HepG2 (cell line): ENCODE results near the gene CARD9. TPM values are rescaled to one million over a fixed set of nuclear protein-coding genes. Genes with fewer than 3 reads are reported as not detected.

ENCODE experiments used
- ATAC-seq: fragments of 200-7000 bp; cut with Tn5 transposase; 3 replicates; pipeline ENCODE4 v1.9.1; 2020; ENCODE audit warnings: mild to moderate bottlenecking, moderate library complexity
- BruUV-seq: library from RNA; stranded (reverse); fragments of 400-500 nt; replicated peaks from 2 replicates; lab custom pipeline; 2021; lab: Mats Ljungman, UMichigan
- CTCF ChIA-PET: fragments of 300-600 bp; formaldehyde crosslinking; extraction: SDS; loops from one replicate; lab custom pipeline; 2021; ENCODE audit warnings: low total read pairs, inconsistent platforms, low intra/inter-chr PET ratio; lab: Yijun Ruan, JAX
- POLR2A ChIA-PET: fragments of 350-600 bp; sonication (Branson Sonifier 250); formaldehyde crosslinking; loops from one replicate; lab custom pipeline; 2020; ENCODE audit warnings: antibody characterized with exemption, inconsistent platforms; lab: Yijun Ruan, JAX
- DNase-seq: peaks from one replicate; pipeline ENCODE4 v3.0.0-alpha.2; 2015; ENCODE audit warnings: low spot score
- FAIRE-seq: peaks from 3 replicates; lab custom pipeline; 2011; peaks lifted over from hg19 to GRCh38; lab: Jason Lieb, UNC
- H2AFZ ChIP-seq: one replicate; pipeline ENCODE4 v1.6.1; 2011; ENCODE audit warnings: low read length, inconsistent platforms
- H3K27ac ChIP-seq: fragments of 300-600 bp; 3 replicates; pipeline ENCODE4 v1.8.0; 2011; ENCODE audit warnings: mixed run types, mild to moderate bottlenecking, mixed read lengths, low read length, inconsistent platforms; ENCODE audit not compliant: insufficient read depth; ENCODE audit errors: extremely low read length
- H3K27me3 ChIP-seq, 2 experiments: fragments of 200-600 bp in 1 of 2; 2 replicates in 1 of 2; 3 replicates in 1 of 2; pipeline versions ENCODE4 v1.6.0 to v1.8.0; 2011; ENCODE audit warnings: low read length in 2 of 2, mild to moderate bottlenecking in 2 of 2, moderate library complexity in 2 of 2, inconsistent platforms in 1 of 2; ENCODE audit not compliant: insufficient read depth in 2 of 2, control insufficient read depth in 1 of 2
- H3K36me3 ChIP-seq, 2 experiments: fragments of 200-600 bp in 1 of 2; replicated peaks in 1 of 2; 2 replicates in 1 of 2; 3 replicates in 1 of 2; pipeline versions ENCODE4 v1.5.1 to v1.8.0; 2011; ENCODE audit warnings: low read length in 2 of 2, inconsistent platforms in 1 of 2; ENCODE audit not compliant: insufficient read depth in 2 of 2, control insufficient read depth in 1 of 2
- H3K4me1 ChIP-seq: 2 replicates; pipeline ENCODE4 v1.5.1; 2012; ENCODE audit warnings: low read length, inconsistent platforms; ENCODE audit not compliant: insufficient read depth
- H3K4me2 ChIP-seq: 2 replicates; pipeline ENCODE4 v1.6.0; 2011; ENCODE audit warnings: low read depth, low read length, inconsistent platforms
- H3K4me3 ChIP-seq, 3 experiments: fragments of 200-600 bp in 1 of 3; sonication (generic), shearing (Covaris generic) in 1 of 3; replicated peaks in 1 of 3; 2 replicates each; pipeline ENCODE4 v1.5.1; 2011 to 2016; ENCODE audit warnings: low read length in 3 of 3, inconsistent platforms in 2 of 3, low read depth in 2 of 3, mild to moderate bottlenecking in 2 of 3, control low read depth in 1 of 3, mixed read lengths in 1 of 3; ENCODE audit not compliant: insufficient read depth in 1 of 3
- H3K79me2 ChIP-seq: one replicate; pipeline ENCODE4 v1.6.1; 2011; ENCODE audit warnings: low read length, inconsistent platforms; ENCODE audit not compliant: insufficient read depth
- H3K9ac ChIP-seq: 2 replicates; pipeline ENCODE4 v1.6.0; 2011; ENCODE audit warnings: mild to moderate bottlenecking, low read depth, low read length, inconsistent platforms; ENCODE audit not compliant: insufficient read depth
- H3K9me3 ChIP-seq: 2 replicates; pipeline ENCODE4 v1.5.1; 2012; ENCODE audit warnings: mild to moderate bottlenecking, low read length
- H4K20me1 ChIP-seq: 2 replicates; pipeline ENCODE4 v1.6.0; 2011; ENCODE audit warnings: inconsistent platforms, mild to moderate bottlenecking, low read length, moderate library complexity; ENCODE audit not compliant: insufficient read depth
- AGO2 ChIP-seq: fragments of 200-400 bp; formaldehyde crosslinking; optimal IDR thresholded peaks from 2 replicates; pipeline ENCODE3; 2017; ENCODE audit warnings: mild to moderate bottlenecking, low read depth, low read length, moderate library complexity
- FLYWCH1 ChIP-seq: sonication (generic); formaldehyde crosslinking; IDR thresholded peaks from 2 replicates; pipeline ENCODE4 v1.8.1; 2023; ENCODE audit warnings: mild to moderate bottlenecking, missing genetic modification reagents
- GATA4 ChIP-seq: sonication (generic); IDR thresholded peaks from 2 replicates; pipeline ENCODE4 v1.6.1; 2016; ENCODE audit warnings: antibody characterized with exemption, low read depth, borderline replicate concordance
- JDP2 ChIP-seq: sonication (generic); formaldehyde crosslinking; IDR thresholded peaks from 2 replicates; pipeline ENCODE4 v1.8.1; 2022; ENCODE audit warnings: missing genetic modification reagents, borderline replicate concordance
- KLF13 ChIP-seq: sonication (generic); formaldehyde crosslinking; IDR thresholded peaks from 2 replicates; pipeline ENCODE4 v1.4.0; 2020; ENCODE audit warnings: mild to moderate bottlenecking, missing genetic modification reagents
- SALL2 ChIP-seq: sonication (generic); formaldehyde crosslinking; IDR thresholded peaks from 2 replicates; pipeline ENCODE4 v1.8.1; 2023; ENCODE audit warnings: mild to moderate bottlenecking, missing genetic modification reagents, inconsistent platforms
- ZC3H4 ChIP-seq: sonication (generic); formaldehyde crosslinking; IDR thresholded peaks from 2 replicates; pipeline ENCODE4 v1.4.0; 2020; ENCODE audit warnings: missing genetic modification reagents, borderline replicate concordance
- WGBS: methylation state at CpG from one replicate; pipeline ENCODE4 v1.1.6; 2017; ENCODE audit warnings: low lambda C conversion rate; 5-methylcytosine and 5-hydroxymethylcytosine counted together
- in situ Hi-C: cut with HindIII; loops from 2 replicates; pipeline ENCODE4 v1.10.0; 2017; ENCODE audit warnings: low pct_unique_long_range_greater_than_20kb; ENCODE audit not compliant: extremely low pct_ligation_motif_present
- intact Hi-C: fragments of 100-400 bp; cut with micrococcal nuclease; formaldehyde crosslinking; loops from one replicate; pipeline ENCODE4 v1.10.0; 2022; ENCODE audit not compliant: unreplicated experiment
- polyA plus RNA-seq, 8 experiments: library from polyadenylated mRNA; depleted of rRNA in 3 of 8; stranded (reverse) in 7 of 8; unstranded in 1 of 8; fragments of >200 nt; fragmentation: Illumina TruSeq in 4 of 8; extraction: Trizol in 4 of 8; gene quantifications; 2 replicates each; pipeline versions ENCODE4 v1.2.1 to v1.2.3, GENCODE V29; 2011 to 2016; ENCODE audit warnings: low read depth in 4 of 8, missing spikeins in 1 of 8, mixed read lengths in 1 of 8; ENCODE audit not compliant: insufficient read depth in 1 of 8
- total RNA-seq, 5 experiments: library from RNA; depleted of rRNA; stranded (reverse); fragments of >200 nt; fragmentation: Illumina TruSeq; extraction: Trizol; gene quantifications; 2 replicates each; pipeline ENCODE4 v1.2.3, GENCODE V29; 2016; ENCODE audit warnings: low read depth in 1 of 5
- TF ChIP-seq, protein P1 (sequence below): sonication (generic); formaldehyde crosslinking; IDR thresholded peaks from 2 replicates; pipeline ENCODE4 v1.5.0; 2020; ENCODE audit warnings: missing genetic modification reagents, mild to moderate bottlenecking, borderline replicate concordance
- TF ChIP-seq, protein P2 (sequence below): sonication (generic); formaldehyde crosslinking; IDR thresholded peaks from 2 replicates; pipeline ENCODE4 v1.4.0; 2020; ENCODE audit warnings: missing genetic modification reagents, mild to moderate bottlenecking, borderline replicate concordance

Gene CARD9
- total and polyA plus RNA-seq, 2 of the 13 experiments (the other 11 are each of a cell fraction or from before 2014, with no cell fraction given): 3.3 to 7.4 TPM

DNA sequence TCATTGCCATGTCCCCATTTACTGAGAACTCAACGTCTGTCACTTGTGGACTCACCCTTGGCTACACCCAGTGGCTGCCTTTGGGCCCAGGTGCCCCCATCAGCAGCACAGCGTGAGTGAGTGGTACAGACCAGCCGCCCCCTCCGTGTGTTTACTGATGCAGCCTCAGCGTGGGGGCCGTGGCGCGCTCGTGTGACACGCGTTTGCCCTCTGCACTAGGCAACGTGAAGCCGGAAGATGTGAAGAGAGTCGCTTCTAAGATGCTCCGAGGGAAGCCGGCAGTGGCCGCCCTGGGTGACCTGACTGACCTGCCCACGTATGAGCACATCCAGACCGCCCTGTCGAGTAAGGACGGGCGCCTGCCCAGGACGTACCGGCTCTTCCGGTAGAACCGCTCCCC is 49.4 kb upstream of the CARD9 start:
- ATAC-seq (no peak), DNase-seq (no peak), FAIRE-seq (no peak)
- no peaks in the 10 kb centered on the region for H3K9me3 ChIP-seq
- ChIA-PET POLR2A (no interaction called here), CTCF (no interaction called here)
- H3K4me1 ChIP-seq: no peaks in the 10 kb centered on the region
- no peaks in the 10 kb centered on the region for H3K79me2 ChIP-seq
- no peaks in the 10 kb centered on the region for H3K27me3 ChIP-seq
- H3K9ac ChIP-seq: no peak overlapping the region
- in situ Hi-C loops (no loop called here), intact Hi-C loops (no loop called here)
- peaks cover 27 to 53% of the 10 kb centered on the region in 2 experiments; a peak in 4 of 5 replicates for H3K36me3 ChIP-seq
- H4K20me1 ChIP-seq: no peaks in the 10 kb centered on the region
- H2AFZ ChIP-seq: no peak overlapping the region
- H3K4me3 ChIP-seq: no peak overlapping the region
- TF ChIP-seq, protein P1, sequence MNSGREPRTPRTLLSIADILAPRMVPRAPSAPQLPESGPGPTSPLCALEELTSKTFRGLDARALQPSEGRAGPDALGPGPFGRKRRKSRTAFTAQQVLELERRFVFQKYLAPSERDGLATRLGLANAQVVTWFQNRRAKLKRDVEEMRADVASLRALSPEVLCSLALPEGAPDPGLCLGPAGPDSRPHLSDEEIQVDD (CRISPR knock-in tag): no peak
- TF ChIP-seq GATA4 (no peak), FLYWCH1 (CRISPR knock-in tag) (no peak), AGO2 (peak; percentile 3), SALL2 (CRISPR knock-in tag) (no peak), KLF13 (CRISPR knock-in tag) (no peak), JDP2 (CRISPR knock-in tag) (no peak), ZC3H4 (CRISPR knock-in tag) (no peak)
- TF ChIP-seq, protein P2, sequence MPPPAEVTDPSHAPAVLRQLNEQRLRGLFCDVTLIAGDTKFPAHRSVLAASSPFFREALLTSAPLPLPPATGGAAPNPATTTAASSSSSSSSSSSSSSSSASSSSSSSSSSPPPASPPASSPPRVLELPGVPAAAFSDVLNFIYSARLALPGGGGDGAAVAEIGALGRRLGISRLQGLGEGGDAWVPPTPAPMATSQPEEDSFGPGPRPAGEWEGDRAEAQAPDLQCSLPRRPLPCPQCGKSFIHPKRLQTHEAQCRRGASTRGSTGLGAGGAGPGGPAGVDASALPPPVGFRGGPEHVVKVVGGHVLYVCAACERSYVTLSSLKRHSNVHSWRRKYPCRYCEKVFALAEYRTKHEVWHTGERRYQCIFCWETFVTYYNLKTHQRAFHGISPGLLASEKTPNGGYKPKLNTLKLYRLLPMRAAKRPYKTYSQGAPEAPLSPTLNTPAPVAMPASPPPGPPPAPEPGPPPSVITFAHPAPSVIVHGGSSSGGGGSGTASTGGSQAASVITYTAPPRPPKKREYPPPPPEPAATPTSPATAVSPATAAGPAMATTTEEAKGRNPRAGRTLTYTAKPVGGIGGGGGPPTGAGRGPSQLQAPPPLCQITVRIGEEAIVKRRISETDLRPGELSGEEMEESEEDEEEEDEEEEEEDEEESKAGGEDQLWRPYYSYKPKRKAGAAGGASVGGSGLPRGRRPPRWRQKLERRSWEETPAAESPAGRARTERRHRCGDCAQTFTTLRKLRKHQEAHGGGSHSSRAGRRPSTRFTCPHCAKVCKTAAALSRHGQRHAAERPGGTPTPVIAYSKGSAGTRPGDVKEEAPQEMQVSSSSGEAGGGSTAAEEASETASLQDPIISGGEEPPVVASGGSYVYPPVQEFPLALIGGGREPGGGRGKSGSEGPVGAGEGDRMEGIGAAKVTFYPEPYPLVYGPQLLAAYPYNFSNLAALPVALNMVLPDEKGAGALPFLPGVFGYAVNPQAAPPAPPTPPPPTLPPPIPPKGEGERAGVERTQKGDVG: no peak
- 98% methylated on average over 26 of the region's 26 CpGs for WGBS
- H3K27ac ChIP-seq: no peak overlapping the region
- no peak overlapping the region for H3K4me2 ChIP-seq
- no TSS peak for BruUV-seq
